NT2/D1 (cell line): Measurements from ENCODE around the gene BCL11B.

Source experiments
- YY1 ChIP-seq: IDR thresholded peaks from 2 replicates; pipeline ENCODE4 v1.6.1; 2011; ENCODE audit not compliant: insufficient read length, insufficient read depth
- ZNF274 ChIP-seq: IDR thresholded peaks from 2 replicates; pipeline ENCODE4 v1.6.1; 2011; ENCODE audit warnings: mild to moderate bottlenecking, low read depth, low read length

GRCh38 chr14:99203801-99204200, 68.2 kb downstream of the BCL11B start:
- TF ChIP-seq ZNF274 (no peak), YY1 (no peak)
